Endometrial microvascular endothelial cells (primary cell): Measurements from ENCODE around the gene TEAD1. TPM values are rescaled to one million over a fixed set of nuclear protein-coding genes. Genes with fewer than 3 reads are reported as not detected.
"Not testable (repeated sequence)": the region's sequence is repeated elsewhere in the genome, so short reads cannot be mapped to it uniquely, and the experiment has no call there.

Source experiments
- in situ Hi-C: cut with HindIII; loops from 2 replicates; pipeline ENCODE4 v1.10.0; 2017; ENCODE audit warnings: low sequenced_read_pairs, low pct_unique_long_range_greater_than_20kb; ENCODE audit errors: inconsistent ontology term
- total RNA-seq: library from RNA; depleted of rRNA; stranded (reverse); fragments of >200 nt; gene quantifications from one replicate; pipeline ENCODE4 v1.2.3, GENCODE V29; 2015; ENCODE audit errors: inconsistent ontology term

TEAD1 gene
- total RNA-seq, 1 donor from 2014 or later, result 24.3 TPM

DNA sequence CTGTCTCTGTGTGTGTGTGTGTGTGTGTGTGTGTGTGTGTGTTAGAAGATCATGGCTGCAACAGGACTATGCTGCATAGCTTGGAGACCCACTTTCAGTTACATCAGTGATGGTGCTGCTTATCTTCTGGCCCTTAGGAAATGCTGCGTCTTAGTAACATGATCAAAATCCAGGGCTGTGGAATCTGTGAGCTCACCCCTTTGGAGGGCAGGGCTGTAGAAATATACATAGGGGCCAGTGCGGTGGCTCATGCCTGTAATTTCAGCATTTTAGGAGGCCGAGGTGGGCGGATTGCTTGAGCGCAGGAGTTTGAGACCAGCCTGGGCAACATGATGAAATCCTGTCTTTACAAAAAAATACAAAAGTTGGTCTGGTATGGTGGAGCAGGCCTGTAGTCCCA is 183.4 kb downstream of the TEAD1 start:
- in situ Hi-C loops, result loop anchor here (25.0 kb wide), 1 partner anchor 170 kb away; no protein-coding TSS in a partner anchor

DNA sequence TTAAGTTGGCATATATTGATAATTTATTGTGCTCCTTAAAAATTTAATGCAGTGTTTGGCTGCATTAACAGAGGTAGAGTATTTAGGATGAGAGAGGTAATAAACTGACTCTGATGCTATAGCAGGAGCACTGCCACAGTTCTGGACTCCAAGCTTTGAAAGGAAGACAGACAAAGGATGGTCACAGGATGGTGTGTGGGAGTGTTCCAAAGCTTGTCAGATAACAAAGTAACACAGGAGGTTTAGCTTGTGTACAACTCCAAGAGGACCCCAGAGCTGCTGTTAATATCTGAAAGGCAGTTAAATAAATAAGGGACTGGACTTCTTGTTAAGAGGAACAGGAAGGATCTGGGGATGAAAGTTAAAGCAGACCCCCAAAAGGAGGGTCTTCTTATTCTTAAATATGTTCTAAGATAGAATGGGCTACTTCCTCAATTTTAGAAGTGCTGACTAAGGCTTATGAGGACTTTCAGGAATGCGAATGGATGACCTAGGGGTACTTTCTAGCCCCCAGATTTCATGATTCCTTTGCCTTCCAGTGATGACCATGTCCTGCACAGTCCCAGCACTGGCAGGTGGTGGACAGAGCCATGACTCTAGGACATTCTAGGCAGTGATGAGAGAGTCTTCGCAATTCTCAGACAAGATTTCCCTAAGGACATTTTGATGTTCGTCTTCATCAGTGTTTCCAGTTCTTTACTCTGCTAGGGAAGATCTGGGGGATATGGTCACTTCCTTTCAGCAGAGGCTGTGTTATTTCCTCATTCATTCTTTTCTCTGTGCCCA is 185.8 kb downstream of the TEAD1 start:
- in situ Hi-C loops, result loop anchor here (25.0 kb wide), 1 partner anchor 173 kb away; no protein-coding TSS in a partner anchor

DNA sequence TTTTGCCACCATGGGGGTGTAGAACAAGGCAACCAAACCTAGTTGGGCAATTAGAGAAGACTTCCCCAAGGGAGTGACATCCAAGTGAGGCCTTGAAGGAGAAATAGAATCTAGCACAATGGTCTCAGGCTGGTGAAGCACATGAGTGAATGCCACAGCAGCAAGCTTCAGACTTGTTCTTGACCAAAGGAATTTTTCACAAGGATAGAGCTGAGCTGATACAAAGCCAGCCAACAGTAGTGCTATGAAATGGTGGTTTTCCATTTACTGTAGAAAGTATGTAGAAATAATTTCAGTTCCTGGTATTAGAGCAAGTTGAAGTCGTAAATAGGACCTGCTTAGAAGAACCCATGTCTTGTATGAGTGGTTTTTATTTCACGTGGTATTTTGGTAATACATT is 186.6 kb downstream of the TEAD1 start:
- in situ Hi-C loops, result loop anchor here (25.0 kb wide), 1 partner anchor 174 kb away; no protein-coding TSS in a partner anchor

DNA sequence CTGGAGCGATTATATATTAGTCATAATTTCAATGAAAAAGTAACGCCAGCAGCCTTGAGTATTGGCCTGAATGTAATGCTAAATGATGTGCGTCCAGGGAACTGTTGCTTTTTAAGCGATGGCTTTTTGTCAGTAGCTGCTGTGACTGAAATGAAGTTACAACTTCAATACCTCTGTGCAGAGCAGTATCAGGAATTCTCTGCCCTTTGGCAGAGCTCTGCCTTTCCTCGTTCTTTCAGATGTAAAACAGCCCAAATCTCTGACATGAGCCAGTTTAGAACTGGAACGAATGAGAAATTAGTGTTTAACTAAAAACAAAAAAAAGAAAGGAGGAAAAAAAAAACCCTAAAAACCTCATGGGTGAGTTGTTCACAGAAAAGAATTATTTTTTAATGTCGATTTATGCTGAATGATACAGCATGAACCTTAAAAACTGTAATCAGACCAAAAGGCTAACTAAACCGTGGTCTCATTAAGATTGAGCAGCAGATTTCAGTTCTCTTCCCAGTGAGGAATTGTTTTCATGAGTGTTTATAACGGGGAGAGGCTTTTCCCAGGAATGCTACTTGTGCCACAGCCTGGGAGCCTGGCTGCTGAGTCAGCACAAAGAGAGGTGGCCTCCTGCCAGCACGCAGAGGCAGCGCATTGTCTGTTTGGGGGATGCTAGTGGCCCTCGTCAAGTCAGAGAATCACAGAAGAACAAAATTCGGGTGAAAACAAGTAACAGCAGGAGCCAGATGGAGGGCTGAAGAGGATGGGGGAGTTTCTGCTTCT is 188.7 kb downstream of the TEAD1 start:
- in situ Hi-C loops, result loop anchor here (25.0 kb wide), 1 partner anchor 176 kb away; no protein-coding TSS in a partner anchor

DNA sequence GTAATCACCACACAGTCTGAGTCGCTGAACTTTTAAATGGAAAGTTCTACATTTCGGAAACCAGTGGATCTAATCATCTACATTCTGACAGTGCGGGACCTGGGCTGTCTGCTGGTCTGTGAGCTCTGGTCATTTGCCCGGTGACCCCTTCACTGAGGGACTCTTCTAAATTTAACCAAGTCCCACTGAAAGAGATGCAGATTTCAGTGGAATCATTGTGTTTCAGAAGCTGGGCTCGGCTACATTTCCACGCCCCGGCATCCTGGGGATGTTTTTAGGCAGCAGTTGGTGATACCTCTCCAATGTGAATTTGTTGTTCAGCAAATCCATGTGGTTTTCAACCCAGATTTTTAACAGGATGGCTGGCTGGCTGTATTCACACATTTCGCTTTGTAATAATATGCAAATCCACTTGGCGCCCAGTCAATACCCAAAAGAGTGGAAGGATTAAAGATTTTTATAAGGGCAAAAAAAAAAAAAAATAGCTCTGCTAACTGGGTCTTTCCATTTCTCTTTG is 189.4 kb downstream of the TEAD1 start:
- in situ Hi-C loops, result loop anchor here (25.0 kb wide), 1 partner anchor 176 kb away; no protein-coding TSS in a partner anchor

DNA sequence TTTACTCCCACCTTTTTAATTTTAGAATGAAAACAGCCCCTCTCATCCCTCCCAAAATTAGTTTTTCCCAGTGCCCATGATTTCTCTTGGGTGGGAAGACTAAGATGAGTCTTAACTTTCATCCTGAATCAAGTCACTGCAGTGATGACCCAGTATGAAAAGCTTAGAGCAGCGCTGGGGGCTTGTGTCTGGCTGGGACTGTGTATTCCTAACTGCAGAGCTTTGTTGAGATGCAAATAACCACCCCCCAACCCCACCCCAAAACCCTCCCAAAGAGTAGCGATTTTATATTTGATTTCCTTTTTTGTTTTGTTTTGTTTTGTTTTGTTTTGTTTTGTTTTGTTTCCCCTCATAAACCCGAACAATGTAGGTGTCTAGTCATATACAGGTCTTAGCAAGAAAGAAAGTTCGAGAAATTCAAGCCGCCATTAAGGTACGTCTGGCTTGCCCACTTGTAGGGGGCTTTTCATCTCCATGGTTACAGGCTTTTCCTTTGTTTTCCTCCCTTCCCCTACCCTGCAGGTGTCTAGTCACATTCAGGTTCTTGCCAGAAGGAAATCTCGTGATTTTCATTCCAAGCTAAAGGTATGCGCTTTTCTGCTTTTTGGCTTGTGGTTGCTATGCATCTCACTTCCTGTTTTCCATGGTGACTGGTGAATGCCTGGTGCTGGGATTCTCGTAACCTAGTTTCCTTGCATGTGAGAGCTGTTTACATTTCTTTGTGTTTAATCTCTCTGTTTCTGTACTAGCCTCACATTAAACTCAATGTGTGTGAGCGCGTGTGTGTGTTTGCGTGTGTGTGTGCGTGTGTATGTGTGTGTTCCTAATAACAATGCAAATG is 190.3 kb downstream of the TEAD1 start:
- in situ Hi-C loops, result loop anchor here (25.0 kb wide), 1 partner anchor 177 kb away; no protein-coding TSS in a partner anchor

DNA sequence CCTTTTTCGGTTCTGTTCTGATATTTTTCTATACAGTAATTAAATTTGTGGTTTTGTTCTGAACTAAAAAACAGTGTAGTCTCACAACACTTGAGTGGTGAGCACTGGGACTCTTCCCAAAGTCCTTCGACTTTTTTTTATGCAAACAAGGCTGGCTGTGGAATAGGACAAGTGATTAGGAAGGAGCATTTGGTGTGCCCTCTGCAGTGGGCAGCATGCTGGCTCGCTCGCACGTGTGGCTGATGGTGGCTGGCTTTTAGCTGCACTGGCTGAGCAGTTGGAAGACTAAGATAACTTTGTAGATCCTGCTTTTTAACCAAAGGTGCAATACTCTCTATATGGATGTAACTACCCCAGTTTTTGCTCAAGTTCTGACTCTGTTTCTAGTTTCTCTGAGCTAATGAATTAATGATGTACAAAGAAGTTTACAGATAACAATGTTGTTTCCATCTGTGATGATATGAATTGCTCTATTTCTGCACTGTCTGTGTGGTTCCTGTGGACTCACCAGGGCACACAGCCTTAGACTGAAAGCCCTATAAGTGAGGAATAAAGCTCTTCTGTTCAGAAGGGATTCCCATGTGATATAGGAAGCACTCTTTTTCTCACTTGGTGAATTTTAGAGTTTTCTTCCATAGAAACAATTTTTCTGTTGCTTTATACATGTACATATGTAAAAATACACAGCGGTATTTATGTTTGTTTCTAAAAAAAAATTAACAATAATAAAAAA is 191.8 kb downstream of the TEAD1 start:
- in situ Hi-C loops, result loop anchor here (25.0 kb wide), 1 partner anchor 179 kb away; no protein-coding TSS in a partner anchor

DNA sequence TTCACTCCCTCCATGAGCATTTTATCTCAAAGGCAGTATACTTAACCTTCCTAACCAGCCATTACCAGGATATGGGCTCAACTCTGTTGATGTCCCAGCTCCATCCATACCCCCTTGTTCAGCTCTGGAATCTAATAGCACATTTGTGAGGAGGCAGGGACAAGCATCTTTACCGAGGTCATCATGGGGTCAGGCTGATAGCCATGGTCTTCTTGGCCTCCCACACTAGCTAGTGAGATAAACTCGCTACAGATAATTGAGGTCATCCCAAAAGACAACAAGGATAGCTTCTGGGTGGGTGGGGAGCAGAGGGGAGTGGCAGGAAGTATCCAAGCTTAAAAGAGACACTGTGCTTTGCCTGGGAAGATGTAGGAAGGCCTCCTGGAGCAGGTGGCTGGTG is 193.3 kb downstream of the TEAD1 start:
- in situ Hi-C loops, result loop anchor here (25.0 kb wide), 1 partner anchor 180 kb away; no protein-coding TSS in a partner anchor

DNA sequence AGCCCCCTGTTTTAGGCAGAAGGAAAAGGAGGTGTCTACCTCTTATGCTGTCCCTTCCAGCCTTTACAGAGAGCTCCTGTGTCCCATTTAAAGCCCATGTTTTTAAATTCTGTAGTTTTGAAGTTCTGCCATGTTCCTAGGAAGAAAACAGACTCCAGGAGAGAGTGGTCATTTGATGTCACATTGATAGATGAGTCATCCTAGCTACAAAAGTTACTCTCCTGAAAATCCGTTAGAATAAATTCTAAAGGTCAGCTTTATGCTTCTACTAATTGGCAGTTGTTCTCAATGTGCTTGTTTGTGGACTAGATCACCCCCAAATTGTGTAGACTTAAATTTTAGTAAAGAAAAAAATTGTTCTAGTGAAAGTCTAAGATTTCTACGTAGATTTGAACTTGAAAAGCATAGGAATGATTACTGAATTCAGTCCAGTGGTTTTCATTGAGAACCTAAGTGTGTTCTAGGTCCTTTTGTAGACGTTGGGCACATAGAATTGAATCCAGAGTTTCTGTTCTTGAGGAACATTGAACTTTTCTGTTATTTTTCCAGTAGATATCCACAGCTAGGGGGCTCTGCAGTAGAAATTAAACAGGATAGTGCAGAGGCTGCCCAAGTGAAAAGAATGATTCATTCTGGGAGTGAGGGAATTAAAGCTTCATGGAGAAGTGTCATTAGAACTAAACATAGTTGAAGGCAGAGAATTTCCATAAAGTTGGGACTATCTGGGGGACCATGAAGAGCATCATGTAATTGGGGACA is 194.3 kb downstream of the TEAD1 start:
- in situ Hi-C loops, result loop anchor here (25.0 kb wide), 1 partner anchor 181 kb away; no protein-coding TSS in a partner anchor

DNA sequence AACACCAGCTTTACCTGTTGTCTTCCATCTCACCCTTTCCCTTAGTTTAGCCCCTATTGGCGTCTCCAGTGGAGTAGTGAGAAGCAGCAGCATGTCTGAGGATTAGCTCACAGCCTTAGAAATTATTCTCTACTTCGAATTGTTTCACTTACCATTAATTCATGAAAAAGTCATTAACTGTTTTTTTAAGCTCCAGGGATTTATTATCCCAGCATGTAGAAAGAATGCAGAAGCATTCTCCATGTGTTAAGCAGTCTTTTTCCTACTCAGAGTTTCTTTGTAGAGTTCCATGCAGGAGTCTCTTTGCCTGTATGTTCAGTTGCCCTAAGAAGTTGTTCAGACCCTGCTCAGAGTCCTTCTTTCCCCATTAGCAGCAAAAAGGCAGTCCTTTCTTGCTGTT is 197.0 kb downstream of the TEAD1 start:
- in situ Hi-C loops, result loop anchor here (25.0 kb wide), 1 partner anchor 184 kb away; no protein-coding TSS in a partner anchor

DNA sequence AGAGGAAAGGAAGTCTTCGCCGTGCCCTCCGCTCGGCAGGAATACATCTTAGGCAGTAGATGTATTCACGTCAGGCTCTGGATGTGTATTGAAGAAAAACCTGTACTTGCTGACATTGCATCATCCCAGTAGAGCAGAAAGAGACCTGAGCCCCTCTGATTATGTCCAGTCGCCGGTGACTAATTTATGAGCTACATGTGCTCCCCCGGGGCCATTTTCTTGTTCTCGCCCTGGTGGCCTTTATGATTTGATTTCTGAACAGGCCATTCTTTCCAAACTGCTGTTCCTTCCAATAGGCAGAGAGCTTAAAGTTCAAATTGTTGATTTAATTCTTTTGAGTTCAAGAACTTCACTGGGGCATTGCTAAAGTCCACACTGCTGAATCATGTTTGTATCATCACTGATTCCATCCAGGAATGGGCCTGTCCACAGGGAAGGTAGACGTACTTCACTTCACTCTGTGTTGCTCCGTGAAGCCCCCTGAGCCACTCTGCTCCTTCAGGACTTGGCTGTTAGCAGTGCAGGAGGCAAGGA is 197.6 kb downstream of the TEAD1 start:
- in situ Hi-C loops, result loop anchor here (25.0 kb wide), 1 partner anchor 185 kb away; no protein-coding TSS in a partner anchor

DNA sequence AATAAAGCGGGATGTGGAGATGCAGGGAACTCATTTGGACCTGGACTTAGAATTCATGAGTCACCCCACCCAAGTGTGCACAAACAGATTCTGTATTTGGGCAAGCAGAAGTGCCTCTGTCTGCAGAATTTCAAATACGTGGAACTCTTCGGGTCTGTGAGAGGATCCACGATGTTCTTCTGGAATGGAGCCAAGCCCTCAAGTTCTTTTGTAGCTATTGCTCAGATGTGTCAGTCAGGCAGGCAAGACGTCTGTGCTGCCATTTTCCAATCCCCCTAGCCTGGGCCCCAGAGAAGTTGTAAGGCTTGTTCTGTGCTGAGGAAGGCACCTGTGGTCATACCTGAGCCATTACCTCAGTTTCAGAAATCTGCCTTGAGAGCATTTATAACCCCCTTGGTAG is 202.1 kb downstream of the TEAD1 start:
- in situ Hi-C loops, result no loop called here

DNA sequence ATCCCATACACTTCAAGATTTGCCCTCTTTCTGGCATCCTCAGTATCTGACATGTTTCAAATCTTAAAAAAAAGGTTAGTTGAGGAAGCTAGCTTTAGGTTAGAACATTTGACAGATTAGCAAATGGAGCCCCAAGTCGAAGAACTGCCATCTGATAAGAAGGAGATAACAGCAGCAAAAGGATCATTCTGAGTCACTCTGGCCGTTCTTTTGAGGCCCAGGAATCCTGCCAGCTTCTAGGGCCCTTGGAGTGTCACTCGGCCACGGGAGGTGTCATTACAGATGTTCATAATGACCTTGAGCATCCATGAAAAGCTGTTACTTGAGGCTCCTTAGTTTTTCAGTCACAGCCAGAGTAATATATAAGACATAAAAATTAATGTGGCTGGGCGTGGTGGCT is 202.8 kb downstream of the TEAD1 start:
- in situ Hi-C loops, result no loop called here

DNA sequence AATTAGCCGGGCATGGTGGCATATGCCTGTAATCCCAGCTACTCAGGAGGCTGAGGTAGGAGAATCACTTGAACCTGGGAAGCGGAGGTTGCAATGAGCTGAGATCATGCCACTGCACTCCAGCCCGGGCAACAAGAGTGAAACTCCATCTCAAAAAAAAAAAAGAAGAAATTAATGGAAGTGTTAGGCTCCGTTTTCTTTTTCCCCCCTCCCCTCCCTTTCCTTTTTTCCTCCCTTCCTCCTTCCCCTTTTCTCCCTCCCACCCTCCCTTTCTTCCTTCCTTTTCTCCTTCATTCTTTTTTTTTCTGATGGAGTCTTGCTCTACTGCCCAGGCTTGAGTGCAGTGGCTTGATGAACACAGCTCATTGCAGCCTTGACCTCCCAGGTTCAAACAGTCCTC is 203.3 kb downstream of the TEAD1 start:
- in situ Hi-C loops, result not testable (repeated sequence)

DNA sequence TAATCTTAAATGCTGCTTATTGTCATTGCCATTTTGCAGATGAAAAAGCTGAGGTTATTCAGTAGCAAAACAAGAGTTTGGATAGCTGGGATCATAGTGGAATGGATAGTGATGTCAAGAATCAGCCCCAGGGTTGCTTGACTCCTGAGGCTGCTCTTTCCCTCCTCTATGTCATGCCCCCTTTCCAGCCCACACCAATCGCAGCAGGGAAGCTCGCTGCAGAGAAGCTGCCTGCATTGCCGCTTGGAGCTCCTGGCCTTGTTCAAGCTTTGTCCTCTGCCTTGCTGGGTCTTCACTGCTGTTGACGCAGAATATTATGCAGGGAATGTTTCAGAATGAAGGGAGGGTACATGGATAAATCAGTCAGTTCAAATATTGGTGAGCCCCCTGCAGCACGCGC is 206.1 kb downstream of the TEAD1 start:
- in situ Hi-C loops, result no loop called here

DNA sequence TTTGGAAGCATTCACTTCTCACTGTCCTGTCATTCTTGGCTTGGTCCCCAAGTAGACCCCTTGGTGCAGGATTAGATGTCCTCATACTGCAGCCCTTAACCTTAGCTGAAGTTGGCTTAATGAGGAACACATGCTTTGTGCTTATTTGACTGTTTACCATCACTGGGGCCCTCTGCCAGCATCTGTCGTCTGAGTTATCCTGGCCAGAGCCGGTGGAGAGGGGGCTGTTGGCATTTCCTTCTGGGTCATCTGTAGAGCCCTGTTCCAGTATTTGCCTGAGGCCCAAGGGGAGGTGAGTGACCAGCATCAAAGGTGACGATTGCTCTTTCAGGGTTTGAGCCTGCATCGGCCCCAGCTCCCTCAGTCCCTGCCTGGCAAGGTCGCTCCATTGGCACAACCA is 208.4 kb downstream of the TEAD1 start:
- in situ Hi-C loops, result no loop called here

DNA sequence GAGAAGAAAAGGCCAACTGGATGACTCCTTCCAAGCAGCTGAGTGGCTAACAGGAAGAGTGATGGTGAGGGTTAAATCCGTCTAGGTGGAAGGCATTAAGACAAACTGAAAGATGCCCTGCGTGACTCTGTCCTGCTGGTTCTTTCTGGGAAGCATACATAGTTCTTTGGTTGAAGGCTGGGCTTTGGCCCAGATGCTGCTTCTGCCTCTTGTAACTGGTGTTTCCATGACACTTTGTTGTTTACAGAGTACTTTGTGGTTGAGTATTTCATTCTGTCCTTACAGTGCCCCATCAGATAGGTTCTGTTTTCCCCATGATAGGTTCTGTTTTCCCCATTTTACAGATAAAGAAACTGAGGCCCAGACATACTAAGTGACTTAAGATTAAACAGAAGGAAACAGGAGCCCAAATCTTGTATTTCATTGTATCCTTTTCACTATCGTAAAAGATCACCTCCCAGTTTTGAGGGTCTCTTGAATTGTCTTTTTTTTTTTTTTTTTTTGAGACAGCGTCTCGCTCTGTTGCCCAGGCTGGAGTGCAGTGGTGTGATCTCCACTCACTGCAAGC is 210.6 kb downstream of the TEAD1 start:
- in situ Hi-C loops, result no loop called here
